H1 (cell line): ENCODE data around the gene POLD1. TPM values are rescaled to one million over a fixed set of nuclear protein-coding genes. Genes with fewer than 3 reads are reported as not detected.

Source experiments
- CTCF ChIA-PET: fragments of 300-600 bp; sonication (Branson Sonifier 250); formaldehyde crosslinking; loops from one replicate; lab custom pipeline; 2021; ENCODE audit not compliant: partially characterized antibody; lab: Charles Lee
- POLR2A ChIA-PET: fragments of 300-600 bp; sonication (Branson Sonifier 250); formaldehyde crosslinking; loops from one replicate; lab custom pipeline; 2021; ENCODE audit warnings: inconsistent platforms; ENCODE audit not compliant: partially characterized antibody; lab: Charles Lee
- DNase-seq, 2 experiments: peaks; one replicate each; pipeline versions ENCODE4 v3.0.0 to v3.0.0-alpha.2; 2010 to 2022; ENCODE audit warnings: low spot score in 2 of 2, low read depth in 1 of 2, mixed read lengths in 1 of 2
- FAIRE-seq: peaks from 2 replicates; lab custom pipeline; 2011; peaks lifted over from hg19 to GRCh38; lab: Jason Lieb, UNC
- H2AFZ ChIP-seq: 2 replicates; pipeline ENCODE4 v1.8.1; 2012; ENCODE audit warnings: low read length, inconsistent platforms
- H2AK5ac ChIP-seq: 2 replicates; pipeline ENCODE4 v1.6.1; 2013; ENCODE audit warnings: low read depth, low read length
- H2BK120ac ChIP-seq: replicated peaks from 2 replicates; pipeline ENCODE3; 2013; ENCODE audit warnings: low read depth, low read length, inconsistent platforms
- H2BK12ac ChIP-seq: 2 replicates; pipeline ENCODE4 v1.6.1; 2013; ENCODE audit warnings: low read depth, low read length
- H2BK15ac ChIP-seq: 2 replicates; pipeline ENCODE4 v1.6.1; 2013; ENCODE audit warnings: low read length
- H2BK20ac ChIP-seq: 2 replicates; pipeline ENCODE4 v1.6.1; 2013; ENCODE audit warnings: low read length
- H2BK5ac ChIP-seq: 2 replicates; pipeline ENCODE4 v1.6.1; 2013; ENCODE audit warnings: low read depth, low read length
- H3K14ac ChIP-seq: 2 replicates; pipeline ENCODE4 v1.6.1; 2013; ENCODE audit warnings: inconsistent platforms; ENCODE audit not compliant: insufficient read length
- H3K18ac ChIP-seq: 2 replicates; pipeline ENCODE4 v1.6.1; 2013; ENCODE audit warnings: low read length; ENCODE audit errors: extremely low read depth
- H3K23ac ChIP-seq: 2 replicates; pipeline ENCODE4 v1.6.1; 2013; ENCODE audit warnings: inconsistent platforms; ENCODE audit not compliant: insufficient read length
- H3K23me2 ChIP-seq: 2 replicates; pipeline ENCODE4 v1.6.1; 2013; ENCODE audit warnings: low read depth, low read length
- H3K27ac ChIP-seq: 2 replicates; pipeline ENCODE4 v1.6.1; 2011; ENCODE audit warnings: low read depth, low read length, inconsistent platforms
- H3K27me3 ChIP-seq, 4 experiments: replicated peaks in 1 of 4; 1 replicate in 1 of 4; 2 replicates in 3 of 4; pipeline versions ENCODE4 v1.6.1 to v1.8.1; 2011 to 2013; ENCODE audit warnings: low read length in 3 of 4, mild to moderate bottlenecking in 3 of 4, inconsistent platforms in 2 of 4, mixed read lengths in 2 of 4, moderate library complexity in 1 of 4; ENCODE audit not compliant: control insufficient read depth in 3 of 4, insufficient read depth in 3 of 4; ENCODE audit errors: extremely low read depth in 1 of 4
- H3K36me3 ChIP-seq, 4 experiments: 2 replicates each; pipeline versions ENCODE4 v1.6.1 to v1.8.1; 2011 to 2013; ENCODE audit warnings: mild to moderate bottlenecking in 4 of 4, low read length in 3 of 4, moderate library complexity in 2 of 4, control low read depth in 1 of 4, inconsistent platforms in 1 of 4; ENCODE audit not compliant: insufficient read depth in 4 of 4, control insufficient read depth in 2 of 4
- H3K4ac ChIP-seq: replicated peaks from 2 replicates; pipeline ENCODE3; 2013; ENCODE audit warnings: low read length, low read depth, mixed read lengths, inconsistent platforms; ENCODE audit not compliant: insufficient read length
- H3K4me1 ChIP-seq, 4 experiments: replicated peaks in 1 of 4; 1 replicate in 1 of 4; 2 replicates in 3 of 4; pipeline versions ENCODE4 v1.6.1 to v1.8.1; 2011 to 2013; ENCODE audit warnings: low read length in 3 of 4, inconsistent platforms in 2 of 4, mixed read lengths in 1 of 4; ENCODE audit not compliant: insufficient read depth in 4 of 4, control insufficient read depth in 3 of 4
- H3K4me2 ChIP-seq, 2 experiments: 2 replicates each; pipeline versions ENCODE4 v1.6.1 to v1.8.1; 2011 to 2013; ENCODE audit warnings: low read depth in 2 of 2, low read length in 2 of 2, control low read depth in 1 of 2, inconsistent platforms in 1 of 2, mild to moderate bottlenecking in 1 of 2; ENCODE audit not compliant: insufficient read depth in 1 of 2
- H3K4me3 ChIP-seq, 4 experiments: fragments of 200-600, 300-600 bp in 1 of 4; sonication (generic), shearing (Covaris generic), sonication (Bioruptor Twin) in 1 of 4; 2 replicates each; pipeline versions ENCODE4 v1.5.1 to v1.8.1; 2011 to 2016; ENCODE audit warnings: low read length in 4 of 4, low read depth in 3 of 4, control low read depth in 2 of 4, inconsistent platforms in 2 of 4, mild to moderate bottlenecking in 2 of 4, mixed read lengths in 1 of 4, moderate library complexity in 1 of 4; ENCODE audit not compliant: insufficient read depth in 2 of 4; ENCODE audit errors: extremely low read depth in 1 of 4
- H3K56ac ChIP-seq: replicated peaks from 2 replicates; pipeline ENCODE3; 2013; ENCODE audit warnings: low read depth, mild to moderate bottlenecking, mixed read lengths, low read length, inconsistent platforms; ENCODE audit not compliant: insufficient read length
- H3K79me1 ChIP-seq: 2 replicates; pipeline ENCODE4 v1.6.1; 2013; ENCODE audit warnings: low read depth, low read length, control low read depth
- H3K79me2 ChIP-seq, 2 experiments: 2 replicates each; pipeline versions ENCODE4 v1.6.1 to v1.8.1; 2012 to 2013; ENCODE audit warnings: low read length in 2 of 2, mild to moderate bottlenecking in 2 of 2, inconsistent platforms in 1 of 2; ENCODE audit not compliant: insufficient read depth in 2 of 2, control insufficient read depth in 1 of 2
- H3K9ac ChIP-seq, 4 experiments: replicated peaks in 1 of 4; 1 replicate in 1 of 4; 2 replicates in 3 of 4; pipeline versions ENCODE4 v1.6.1 to v1.8.1; 2011 to 2013; ENCODE audit warnings: low read depth in 3 of 4, low read length in 3 of 4, control low read depth in 2 of 4, mild to moderate bottlenecking in 2 of 4, moderate library complexity in 2 of 4, inconsistent platforms in 1 of 4; ENCODE audit errors: extremely low read depth in 1 of 4
- H3K9me3 ChIP-seq, 2 experiments: 2 replicates each; pipeline versions ENCODE4 v1.6.1 to v1.8.1; 2012 to 2013; ENCODE audit warnings: mild to moderate bottlenecking in 2 of 2, moderate library complexity in 2 of 2, control low read depth in 1 of 2, inconsistent platforms in 1 of 2, low read depth in 1 of 2, low read length in 1 of 2, mixed read lengths in 1 of 2; ENCODE audit not compliant: insufficient read depth in 2 of 2
- H4K20me1 ChIP-seq, 2 experiments: replicated peaks in 1 of 2; 2 replicates each; pipeline versions ENCODE3 to v1.8.1; 2011 to 2013; ENCODE audit warnings: inconsistent platforms in 2 of 2, low read length in 2 of 2, mild to moderate bottlenecking in 1 of 2; ENCODE audit not compliant: insufficient read depth in 2 of 2, control insufficient read depth in 1 of 2
- H4K5ac ChIP-seq: 2 replicates; pipeline ENCODE4 v1.6.1; 2013; ENCODE audit warnings: low read length, low read depth, mixed read lengths, inconsistent platforms; ENCODE audit not compliant: insufficient read length
- H4K8ac ChIP-seq: 2 replicates; pipeline ENCODE4 v1.8.0; 2013; ENCODE audit warnings: mild to moderate bottlenecking, moderate library complexity, low read length, inconsistent platforms; ENCODE audit not compliant: insufficient read depth; ENCODE audit errors: extremely low read depth
- H4K91ac ChIP-seq: replicated peaks from 2 replicates; pipeline ENCODE3; 2013; ENCODE audit warnings: low read length, mixed read lengths, inconsistent platforms; ENCODE audit not compliant: insufficient read length
- GABPA ChIP-seq: IDR thresholded peaks from 2 replicates; pipeline ENCODE4 v1.6.1; 2011; ENCODE audit warnings: mild to moderate bottlenecking, low read length, moderate library complexity, borderline replicate concordance; ENCODE audit not compliant: insufficient read depth
- MAFK ChIP-seq: IDR thresholded peaks from 2 replicates; pipeline ENCODE4 v1.6.1; 2012; ENCODE audit warnings: low read depth, mild to moderate bottlenecking, improper control_type of control experiment, low read length
- RAD21 ChIP-seq, 2 experiments: IDR thresholded peaks in 1 of 2; conservative IDR thresholded peaks in 1 of 2; 2 replicates each; pipeline ENCODE4 v1.6.1; 2011; ENCODE audit warnings: low read depth in 2 of 2, low read length in 2 of 2, improper control_type of control experiment in 1 of 2, inconsistent platforms in 1 of 2, mild to moderate bottlenecking in 1 of 2, moderate library complexity in 1 of 2
- RFX5 ChIP-seq: IDR thresholded peaks from 2 replicates; pipeline ENCODE4 v1.6.1; 2011; ENCODE audit warnings: low read depth, low read length, improper control_type of control experiment, borderline replicate concordance
- SP1 ChIP-seq: IDR thresholded peaks from 2 replicates; pipeline ENCODE4 v1.6.1; 2011; ENCODE audit warnings: low read depth, low read length
- TAF1 ChIP-seq: IDR thresholded peaks from 2 replicates; pipeline ENCODE4 v1.6.1; 2011; ENCODE audit warnings: mild to moderate bottlenecking, low read depth, low read length
- TBP ChIP-seq: IDR thresholded peaks from 2 replicates; pipeline ENCODE4 v1.6.1; 2011; ENCODE audit warnings: low read depth, low read length, improper control_type of control experiment
- WGBS, 2 experiments: shearing (Covaris generic) in 1 of 2; methylation state at CpG; one replicate each; pipeline versions ENCODE4 v1.1.6 to v1.1.7; 2013 to 2015; ENCODE audit warnings: low lambda C conversion rate in 2 of 2, mixed read lengths in 2 of 2, inconsistent platforms in 1 of 2, low coverage in 1 of 2, missing lambda C conversion rate in 1 of 2; ENCODE audit not compliant: insufficient replicate concordance in 2 of 2, insufficient coverage in 1 of 2, insufficient read length in 1 of 2; ENCODE audit errors: extremely low coverage in 1 of 2, missing lambda C conversion rate in 1 of 2; 5-methylcytosine and 5-hydroxymethylcytosine counted together
- polyA plus RNA-seq, 7 experiments: library from polyadenylated mRNA; depleted of rRNA in 3 of 7; stranded (reverse) in 5 of 7; unstranded in 2 of 7; fragments of >200 nt in 5 of 7; fragments of 200-250 nt in 2 of 7; gene quantifications; 1 replicate in 5 of 7; 2 replicates in 1 of 7; 4 replicates in 1 of 7; pipeline versions ENCODE4 v1.2.1 to v1.2.3, GENCODE V29; 2011 to 2013; ENCODE audit warnings: missing spikeins in 2 of 7, mixed read lengths in 2 of 7
- total RNA-seq: library from RNA; stranded (reverse); fragmentation: NEBNext Ultra II Directional; extraction: Animal tissue kit (Norgen Biotek cat#: 25700); gene quantifications from 2 replicates; pipeline ENCODE4 v1.2.1, GENCODE V29; 2021
- TF ChIP-seq, protein P1 (sequence below), 3 experiments: IDR thresholded peaks; 1 replicate in 2 of 3; 2 replicates in 1 of 3; pipeline versions ENCODE4 v1.5.1 to v1.6.1; 2011; ENCODE audit warnings: low read length in 3 of 3, mild to moderate bottlenecking in 3 of 3, inconsistent platforms in 2 of 3, low read depth in 1 of 3, moderate library complexity in 1 of 3; ENCODE audit not compliant: insufficient read depth in 1 of 3; ENCODE audit errors: control extremely low read depth in 1 of 3

Gene POLD1
- total and polyA plus RNA-seq, 2 of the 8 experiments (the other 6 are each of a cell fraction or from before 2014, with no cell fraction given): 141 to 142 TPM

- Histone ChIP-seq H3K9me3 (no peaks in the 10 kb centered on the region), H3K4me2 (peak overlapping the region in 1 of 2 experiments; percentile 51; a peak in 3 of 4 replicates), H4K91ac (no peak overlapping the region), H3K4ac (no peak overlapping the region), H3K56ac (no peak overlapping the region), H3K23me2 (no peaks in the 10 kb centered on the region), H2BK12ac (peak overlapping the region; percentile 87; the same call in 1 of the 2 replicates), H3K23ac (no peak overlapping the region), H2BK5ac (peak overlapping the region; percentile 63; the same call in 1 of the 2 replicates), H3K4me3 (no peak overlapping the region), H2BK20ac (peak overlapping the region; percentile 72; the same call in 1 of the 2 replicates), H3K14ac (no peak overlapping the region), H4K5ac (no peak overlapping the region), H2BK120ac (no peak overlapping the region), H3K79me1 (no peaks in the 10 kb centered on the region), H2BK15ac (no peak overlapping the region; the same call in 1 of the 2 replicates), H2AFZ (peak overlapping the region; percentile 91; the same call in 1 of the 2 replicates), H3K27ac (no peak overlapping the region), H3K9ac (0 out of 7 replicates have a peak overlapping the region, but pooled peaks of 1 of the 4 experiments have one; percentile 8), H3K4me1 (peaks cover 0 to 8% (median 4%) of the 10 kb centered on the region in 4 experiments; a peak in 5 of 7 replicates), H2AK5ac (no peak overlapping the region), H3K27me3 (no peaks in the 10 kb centered on the region; a peak in 1 of 7 replicates), H3K36me3 (no peaks in the 10 kb centered on the region), H4K20me1 (no peaks in the 10 kb centered on the region), H4K8ac (peak overlapping the region; percentile 85; the same call in 1 of the 2 replicates), H3K18ac (no peak overlapping the region), H3K79me2 (no peaks in the 10 kb centered on the region)
- DNase-seq: peak in 1 of 2 experiments; percentile 82
- ChIA-PET CTCF (interaction anchor here (0.6 to 4.0 kb wide), 28 partner anchors 9 to 1774 kb away, joined by 3 to 19 read pairs (median 4); no protein-coding TSS in a partner anchor), POLR2A (interaction anchor here (0.6 to 2.0 kb wide), 10 partner anchors 9 to 133 kb away, joined by 3 to 8 read pairs (median 4); partner anchors contain the start of genes EMC10, NR1H2 and POLD1)
- no peak for FAIRE-seq
- WGBS, 2 experiments: 59% methylated on average over 27 of the region's 29 CpGs; no CpG with 5 or more reads in 1 of the 2 experiments
- TF ChIP-seq TAF1: 0 out of 2 replicates have a peak, but pooled peaks have one; percentile 44
- peak; percentile 38 to 47; a peak in 2 of 4 replicates for TF ChIP-seq RAD21 (IDR thresholded peaks at IDR 0.05 in 1 of 2, conservative IDR thresholded peaks at IDR 0.05 in 1 of 2; ENCODE audit: low read depth in 2 of 2, low read length in 2 of 2)
- TF ChIP-seq, protein P1, sequence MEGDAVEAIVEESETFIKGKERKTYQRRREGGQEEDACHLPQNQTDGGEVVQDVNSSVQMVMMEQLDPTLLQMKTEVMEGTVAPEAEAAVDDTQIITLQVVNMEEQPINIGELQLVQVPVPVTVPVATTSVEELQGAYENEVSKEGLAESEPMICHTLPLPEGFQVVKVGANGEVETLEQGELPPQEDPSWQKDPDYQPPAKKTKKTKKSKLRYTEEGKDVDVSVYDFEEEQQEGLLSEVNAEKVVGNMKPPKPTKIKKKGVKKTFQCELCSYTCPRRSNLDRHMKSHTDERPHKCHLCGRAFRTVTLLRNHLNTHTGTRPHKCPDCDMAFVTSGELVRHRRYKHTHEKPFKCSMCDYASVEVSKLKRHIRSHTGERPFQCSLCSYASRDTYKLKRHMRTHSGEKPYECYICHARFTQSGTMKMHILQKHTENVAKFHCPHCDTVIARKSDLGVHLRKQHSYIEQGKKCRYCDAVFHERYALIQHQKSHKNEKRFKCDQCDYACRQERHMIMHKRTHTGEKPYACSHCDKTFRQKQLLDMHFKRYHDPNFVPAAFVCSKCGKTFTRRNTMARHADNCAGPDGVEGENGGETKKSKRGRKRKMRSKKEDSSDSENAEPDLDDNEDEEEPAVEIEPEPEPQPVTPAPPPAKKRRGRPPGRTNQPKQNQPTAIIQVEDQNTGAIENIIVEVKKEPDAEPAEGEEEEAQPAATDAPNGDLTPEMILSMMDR (IDR thresholded peaks at IDR 0.05; ENCODE audit: control extremely low read depth in 1 of 3, insufficient read depth in 1 of 3, low read depth in 1 of 3, low read length in 3 of 3): peak; percentile 62 to 85 (median 78)
- TF ChIP-seq MAFK: no peak
- 0 out of 2 replicates have a peak, but pooled peaks have one; percentile 21 for TF ChIP-seq SP1
- TF ChIP-seq TBP: 0 out of 2 replicates have a peak, but pooled peaks have one; percentile 21
- no peak for TF ChIP-seq RFX5
- TF ChIP-seq GABPA: peak; percentile 14; the same call in 1 of the 2 replicates
Measured at GRCh38 chr19:50465986-50466705, 82.0 kb downstream of the POLD1 start.
